Measurements from ENCODE around the gene AUP1. TPM values are rescaled to one million over a fixed set of nuclear protein-coding genes. Genes with fewer than 3 reads are reported as not detected.

Gene AUP1
- polyA plus RNA-seq, 4 donors = 95.8 to 113 (median 110) TPM

- no peak for DNase-seq (ENCODE audit: low read depth in 4 of 4, low spot score in 3 of 4)
These were observed 14.1 kb downstream of the AUP1 start for GRCh38 chr2:74515271-74515980.

- DNase-seq (ENCODE audit: low read depth in 4 of 4, low spot score in 3 of 4) = no peak
These were observed 14.9 kb downstream of the AUP1 start, which contains the start of gene TLX2 for GRCh38 chr2:74514368-74515270. TLX2 (plus strand) TSS chr2:74514450; CDS start chr2:74514807, 357 bp downstream.

GRCh38 chr2:74513605-74514367 lies 15.7 kb downstream of the AUP1 start:
- DNase-seq (ENCODE audit: low read depth in 4 of 4, low spot score in 3 of 4) = no peak

- DNase-seq (ENCODE audit: low read depth in 4 of 4, low spot score in 3 of 4) = no peak
These were observed 16.5 kb downstream of the AUP1 start for GRCh38 chr2:74512744-74513604.

- DNase-seq (ENCODE audit: low read depth in 4 of 4, low spot score in 3 of 4) = no peak
These were observed 18.2 kb downstream of the AUP1 start for GRCh38 chr2:74511104-74511989.

- no peak for DNase-seq (ENCODE audit: low read depth in 4 of 4, low spot score in 3 of 4)
These were observed 19.2 kb downstream of the AUP1 start for GRCh38 chr2:74510272-74510671.

- no peak for DNase-seq (ENCODE audit: low read depth in 4 of 4, low spot score in 3 of 4)
These were observed 21.5 kb downstream of the AUP1 start for GRCh38 chr2:74507926-74508520.

- peak; percentile 97 to 99 (median 98) for DNase-seq (ENCODE audit: low read depth in 4 of 4, low spot score in 3 of 4)
These were observed 22.2 kb downstream of the AUP1 start, which contains the start of gene PCGF1 for GRCh38 chr2:74507145-74507925. PCGF1 (minus strand) TSS chr2:74507695; CDS start chr2:74507668, 27 bp downstream.

- no peak for DNase-seq (ENCODE audit: low read depth in 4 of 4, low spot score in 3 of 4)
These were observed 23.9 kb downstream of the AUP1 start for GRCh38 chr2:74505448-74506246.

- DNase-seq (ENCODE audit: low read depth in 4 of 4, low spot score in 3 of 4) = no peak
These were observed 24.9 kb downstream of the AUP1 start for GRCh38 chr2:74504591-74504990.

GRCh38 chr2:74503506-74504475 lies 25.7 kb downstream of the AUP1 start:
- DNase-seq (ENCODE audit: low read depth in 4 of 4, low spot score in 3 of 4) = no peak

- DNase-seq (ENCODE audit: low read depth in 4 of 4, low spot score in 3 of 4) = no peak
These were observed 26.6 kb downstream of the AUP1 start for GRCh38 chr2:74502720-74503505.

GRCh38 chr2:74502147-74502719 lies 27.3 kb downstream of the AUP1 start:
- DNase-seq (ENCODE audit: low read depth in 4 of 4, low spot score in 3 of 4) = no peak

- DNase-seq (ENCODE audit: low read depth in 4 of 4, low spot score in 3 of 4) = no peak
These were observed 28.0 kb downstream of the AUP1 start for GRCh38 chr2:74501335-74502071.

Measured in right renal pelvis (tissue), 4 donors.